NCI-H1417 treated with DMSO at 0.1 percent for 48 hours (cell line): Measurements from ENCODE around the gene NME7.
"Not testable (repeated sequence)": the region's sequence is repeated elsewhere in the genome, so short reads cannot be mapped to it uniquely, and the experiment has no call there.

ENCODE experiments used
- DNase-seq: peaks from one replicate; lab custom pipeline; 2025; lab: John Stamatoyannopoulos, UW

The NME7 gene, protein sequence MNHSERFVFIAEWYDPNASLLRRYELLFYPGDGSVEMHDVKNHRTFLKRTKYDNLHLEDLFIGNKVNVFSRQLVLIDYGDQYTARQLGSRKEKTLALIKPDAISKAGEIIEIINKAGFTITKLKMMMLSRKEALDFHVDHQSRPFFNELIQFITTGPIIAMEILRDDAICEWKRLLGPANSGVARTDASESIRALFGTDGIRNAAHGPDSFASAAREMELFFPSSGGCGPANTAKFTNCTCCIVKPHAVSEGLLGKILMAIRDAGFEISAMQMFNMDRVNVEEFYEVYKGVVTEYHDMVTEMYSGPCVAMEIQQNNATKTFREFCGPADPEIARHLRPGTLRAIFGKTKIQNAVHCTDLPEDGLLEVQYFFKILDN

GRCh38 chr1:169367686-169368405 lies at the start of gene NME7, which contains the start of gene BLZF1:
Gene NME7, minus strand, starts transcription at chr1:169367797. Its CDS starts 87 bp downstream, at chr1:169367710.
Gene BLZF1, plus strand, starts transcription at chr1:169368195. Its CDS starts 1,328 bp downstream, at chr1:169369523.
- peak; percentile 89 for DNase-seq

- DNase-seq = no peak
Measured at GRCh38 chr1:169414952-169415351, 47.4 kb upstream of the NME7 start.

DNA sequence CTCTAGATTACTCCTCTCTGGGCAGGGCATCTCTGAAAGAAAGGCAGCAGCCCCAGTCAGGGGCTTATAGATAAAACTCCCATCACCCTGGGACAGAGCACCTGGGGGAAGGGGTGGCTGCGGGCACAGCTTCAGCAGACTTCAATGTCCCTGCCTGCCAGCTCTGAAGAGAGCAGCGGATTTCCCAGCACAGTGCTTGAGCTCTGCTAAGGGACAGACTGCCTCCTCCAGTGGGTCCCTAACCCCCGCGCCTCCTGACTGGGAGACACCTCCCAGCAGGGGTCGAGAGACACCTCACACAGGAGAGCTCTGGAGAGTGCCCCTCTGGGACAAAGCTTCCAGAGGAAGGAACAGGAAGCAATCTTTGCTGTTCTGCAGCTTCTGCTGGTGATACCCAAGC lies 40.7 kb upstream of the NME7 start:
- DNase-seq = not testable (repeated sequence)

DNA sequence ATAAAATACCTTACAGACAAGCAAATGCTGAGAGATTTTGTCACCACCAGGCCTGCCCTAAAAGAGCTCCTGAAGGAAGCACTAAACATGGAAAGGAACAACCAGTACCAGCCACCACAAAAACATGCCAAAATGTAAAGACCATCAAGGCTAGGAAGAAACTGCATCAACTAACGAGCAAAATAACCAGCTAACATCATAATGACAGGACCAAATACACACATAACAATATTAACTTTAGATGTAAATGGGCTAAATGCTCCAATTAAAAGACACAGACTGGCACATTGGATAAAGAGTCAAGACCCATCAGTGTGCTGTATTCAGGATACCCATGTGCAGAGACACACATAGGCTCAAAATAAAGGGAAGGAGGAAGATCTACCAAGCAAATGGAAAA lies 35.0 kb upstream of the NME7 start:
- DNase-seq = not testable (repeated sequence)

DNA sequence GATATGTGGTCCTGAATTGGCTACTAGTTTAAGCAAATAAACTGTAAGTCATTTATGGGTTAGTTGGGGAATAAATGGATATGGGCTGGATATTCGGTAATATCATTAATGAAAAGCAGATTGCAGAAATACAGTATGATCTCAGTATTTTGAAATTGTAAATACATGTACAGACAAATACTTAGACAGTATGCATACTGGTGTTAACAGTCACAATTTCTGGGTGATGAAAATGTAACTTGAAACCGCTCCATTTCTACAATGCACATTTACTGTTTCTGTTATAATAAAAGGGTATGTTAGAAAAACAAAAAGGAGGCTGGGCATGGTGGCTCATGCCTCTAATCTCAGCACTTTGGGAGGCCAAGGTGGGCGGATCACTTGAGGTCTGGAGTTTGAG lies 28.4 kb upstream of the NME7 start:
- no peak for DNase-seq

DNA sequence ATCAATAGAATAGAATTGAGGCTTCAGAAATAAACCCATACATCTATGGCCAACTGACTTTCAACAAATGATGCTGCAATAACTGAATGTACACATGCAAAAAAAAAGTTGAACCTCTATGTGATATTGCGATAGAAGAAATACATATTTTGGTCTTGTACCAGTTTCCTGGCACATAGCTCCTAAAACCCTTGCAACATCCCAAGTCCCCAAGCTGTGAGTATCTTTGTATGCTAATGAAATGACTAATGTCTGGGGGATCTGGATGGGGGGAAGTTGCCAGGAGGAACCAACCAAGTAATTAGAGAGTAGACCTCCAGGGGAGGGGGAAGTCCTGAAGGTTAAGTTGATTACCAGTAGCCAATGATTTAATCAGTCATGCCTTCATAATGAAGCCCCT lies 24.8 kb upstream of the NME7 start:
- DNase-seq = no peak

DNA sequence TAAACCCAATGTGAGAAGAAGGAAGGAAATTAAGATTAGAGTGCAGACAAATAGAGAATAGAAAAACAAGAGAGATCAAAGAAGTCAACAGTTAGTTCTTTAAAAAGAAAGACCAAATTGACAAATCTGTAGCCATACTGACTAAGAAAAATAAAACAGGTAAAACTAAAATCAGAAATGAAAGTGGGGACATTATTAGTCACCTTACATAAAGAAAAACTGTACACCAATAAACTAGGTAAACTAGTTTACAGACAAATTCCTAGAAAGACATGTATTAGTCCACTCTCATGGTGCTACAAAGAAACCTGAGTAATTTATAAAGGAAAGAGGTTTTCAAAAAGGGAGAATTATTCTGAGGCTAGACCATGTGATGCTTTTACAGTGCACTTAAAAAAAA lies 22.7 kb upstream of the NME7 start:
- no peak for DNase-seq

DNA sequence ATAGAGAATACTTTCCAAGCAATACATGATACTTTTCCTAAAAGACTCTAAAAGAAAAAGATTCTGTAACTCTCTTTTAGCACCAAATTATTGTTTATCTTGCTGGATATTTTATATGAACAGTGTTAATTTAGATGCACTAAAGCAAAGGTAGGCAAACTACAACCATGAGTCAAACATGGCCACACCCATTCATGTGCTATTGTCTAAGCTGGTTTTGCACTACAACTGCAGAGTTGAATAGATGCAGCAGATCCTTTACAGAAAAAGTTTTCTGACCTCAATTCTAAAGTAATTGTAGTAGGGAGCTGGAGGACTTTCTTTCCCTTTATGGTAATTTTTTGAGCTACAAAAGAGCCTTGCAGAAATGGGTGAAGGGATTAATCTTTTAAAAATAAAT lies 19.8 kb upstream of the NME7 start:
- no peak for DNase-seq

- DNase-seq = no peak
Measured at GRCh38 chr1:169383449-169383848, 15.9 kb upstream of the NME7 start.

- DNase-seq = no peak
Measured at GRCh38 chr1:169381162-169381561, 13.6 kb upstream of the NME7 start.

GRCh38 chr1:169371404-169371803 lies 3.8 kb upstream of the NME7 start:
- DNase-seq = no peak

- DNase-seq = no peak
Measured at GRCh38 chr1:169368406-169368769, 791 bp upstream of the NME7 start.

- DNase-seq = no peak
Measured at GRCh38 chr1:169367096-169367685, 406 bp downstream of the NME7 start.

DNA sequence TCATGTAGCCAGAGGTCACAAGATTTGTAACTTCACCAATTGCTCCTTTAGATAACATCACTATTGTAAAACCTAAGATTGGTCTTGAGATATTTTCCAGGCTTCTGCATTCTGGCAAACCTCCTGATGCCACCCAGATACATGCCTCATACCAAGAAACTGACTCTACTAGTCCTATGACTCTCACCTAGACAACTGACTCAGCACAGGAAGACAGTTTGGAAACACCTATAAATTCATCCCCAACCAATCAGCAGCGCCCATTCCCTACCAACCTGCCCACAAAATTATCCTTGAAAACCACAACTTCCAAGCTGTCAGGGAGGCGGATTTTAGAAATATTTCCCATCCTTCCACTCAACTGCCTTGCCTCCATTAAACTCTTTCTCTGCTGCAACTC lies 2.6 kb downstream of the NME7 start:
- no peak for DNase-seq

DNA sequence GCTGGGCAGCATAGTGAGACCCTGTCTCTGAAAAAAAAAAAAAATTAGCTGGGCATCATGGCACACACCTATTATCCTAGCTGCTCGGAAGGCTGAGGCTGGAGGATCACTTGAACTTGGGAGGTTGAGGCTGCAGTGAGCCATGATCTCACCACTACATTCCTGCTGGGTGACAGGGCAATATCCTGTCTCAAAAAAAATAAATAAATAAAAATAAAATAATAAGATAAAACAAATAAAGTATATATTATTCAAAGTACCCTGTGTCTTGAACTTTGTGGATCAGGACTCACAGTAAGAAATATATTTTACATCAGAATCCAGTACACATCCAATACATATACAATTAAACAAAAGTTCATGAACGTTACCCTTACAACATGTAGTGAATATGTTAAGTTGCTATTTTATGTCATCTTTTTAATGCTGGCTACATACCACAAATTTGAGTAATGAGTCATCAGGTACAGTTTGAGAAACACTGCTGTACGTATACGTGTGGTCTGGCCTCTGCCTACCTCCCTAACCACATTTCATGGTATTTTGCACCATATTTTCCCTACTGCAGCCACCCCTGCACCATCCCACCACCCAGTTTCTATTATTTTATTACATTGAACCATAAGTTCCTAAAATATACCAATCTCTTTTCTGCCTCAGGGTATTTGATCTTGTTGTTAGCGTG lies 4.4 kb downstream of the NME7 start:
- no peak for DNase-seq

- no peak for DNase-seq
Measured at GRCh38 chr1:169361281-169361680, 6.3 kb downstream of the NME7 start.

DNA sequence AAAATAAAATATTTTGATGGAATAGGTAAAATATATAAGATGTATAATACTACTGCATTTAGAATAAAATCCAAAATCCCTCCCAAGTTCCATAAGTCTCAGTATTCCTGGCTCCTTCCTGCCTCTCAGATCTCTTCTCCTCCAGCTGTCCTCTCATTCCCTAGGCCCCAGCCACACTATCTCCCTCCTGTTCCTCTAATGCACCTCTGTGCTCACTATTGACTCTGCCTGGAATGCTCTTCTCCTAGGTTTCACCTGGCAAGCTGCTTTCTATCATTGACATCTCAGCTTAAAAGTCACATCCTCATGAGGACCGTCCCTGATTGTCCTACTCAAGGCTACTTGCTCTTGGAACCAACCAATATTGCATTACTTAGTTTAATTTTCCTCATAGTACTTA lies 7.2 kb downstream of the NME7 start:
- no peak for DNase-seq

DNA sequence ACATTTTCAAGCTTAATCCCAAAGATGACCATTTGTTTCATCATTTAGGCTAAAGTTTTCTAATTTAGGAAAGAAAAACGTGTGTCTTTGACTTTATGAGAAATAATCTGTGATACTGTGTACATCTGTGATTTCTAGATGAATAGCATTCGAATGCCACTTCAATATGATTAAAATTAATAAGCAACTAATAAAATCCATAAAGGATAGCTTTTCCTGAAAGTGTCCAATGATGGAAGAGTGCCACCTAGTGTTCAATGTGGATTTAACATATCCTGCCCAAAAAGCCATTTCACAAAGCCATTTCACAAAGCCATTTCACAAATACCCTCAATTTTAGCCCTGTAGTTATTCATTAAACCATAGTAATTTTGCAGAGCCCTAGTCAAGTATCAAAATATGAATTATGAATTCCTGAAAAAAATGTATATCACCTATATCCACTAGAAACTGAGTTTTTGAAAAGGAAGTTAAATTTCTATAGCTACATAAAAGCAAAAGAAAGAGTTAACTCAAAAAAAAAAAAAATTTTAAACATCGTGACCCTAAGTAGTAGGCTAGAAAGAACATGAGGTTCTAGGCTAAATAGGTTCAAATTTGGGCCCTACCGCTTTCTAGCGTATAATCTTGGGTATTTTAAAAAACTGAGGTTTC lies 19.1 kb downstream of the NME7 start:
- peak; percentile 7 for DNase-seq

DNA sequence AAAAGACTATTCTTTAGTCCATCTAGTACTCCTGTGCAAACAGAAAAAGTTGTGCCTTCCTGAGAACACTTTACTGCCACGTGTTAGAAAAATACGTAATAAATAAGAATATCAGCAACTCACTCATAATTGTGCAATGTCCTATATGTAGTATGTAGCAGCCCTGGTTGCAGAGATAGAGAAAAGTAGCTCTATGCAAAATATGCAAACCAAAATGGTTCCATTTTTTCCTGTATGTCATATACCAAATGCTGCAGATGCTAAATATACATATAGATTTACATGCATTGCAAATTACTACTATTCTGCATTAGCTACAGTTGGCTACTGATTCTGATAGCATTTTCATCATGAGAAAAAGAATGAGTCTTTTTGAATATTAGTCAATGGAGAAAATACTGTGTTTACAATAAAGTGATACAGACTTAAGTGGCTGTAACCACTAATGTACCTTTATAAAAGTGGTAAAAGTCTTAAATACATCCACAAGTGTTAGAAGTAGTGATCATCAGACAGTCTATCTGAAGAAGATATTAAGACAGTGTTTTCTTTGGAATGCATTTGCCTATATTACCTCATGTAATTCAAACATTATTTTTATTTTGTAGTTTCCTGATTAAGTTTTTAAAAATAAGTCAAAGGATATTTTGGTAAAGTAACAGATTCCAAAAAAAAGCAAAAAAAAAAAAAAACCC lies 19.8 kb downstream of the NME7 start:
- DNase-seq = no peak

- no peak for DNase-seq
Measured at GRCh38 chr1:169346036-169346589, 21.5 kb downstream of the NME7 start.

DNA sequence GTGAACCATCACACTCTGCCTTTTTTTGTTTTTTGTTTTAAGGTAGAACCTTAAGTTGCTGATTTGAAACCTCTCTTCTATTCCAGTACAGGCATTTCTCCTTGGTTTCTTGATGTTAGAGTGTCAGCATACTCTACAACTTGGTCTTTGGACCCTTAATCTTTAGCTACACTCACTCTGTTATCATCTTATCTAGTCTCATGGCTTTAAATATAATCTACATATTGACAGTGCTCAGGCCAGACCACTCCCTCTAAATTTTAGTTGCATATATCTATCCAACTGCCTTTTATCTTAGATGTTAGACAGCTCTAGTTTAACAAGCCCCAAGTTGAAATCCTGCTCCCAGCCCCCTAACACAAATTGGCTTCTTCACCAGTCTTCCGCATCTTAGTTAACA lies 22.1 kb downstream of the NME7 start:
- no peak for DNase-seq
